ENCODE data around the gene AIG1.

Gene AIG1

DNA sequence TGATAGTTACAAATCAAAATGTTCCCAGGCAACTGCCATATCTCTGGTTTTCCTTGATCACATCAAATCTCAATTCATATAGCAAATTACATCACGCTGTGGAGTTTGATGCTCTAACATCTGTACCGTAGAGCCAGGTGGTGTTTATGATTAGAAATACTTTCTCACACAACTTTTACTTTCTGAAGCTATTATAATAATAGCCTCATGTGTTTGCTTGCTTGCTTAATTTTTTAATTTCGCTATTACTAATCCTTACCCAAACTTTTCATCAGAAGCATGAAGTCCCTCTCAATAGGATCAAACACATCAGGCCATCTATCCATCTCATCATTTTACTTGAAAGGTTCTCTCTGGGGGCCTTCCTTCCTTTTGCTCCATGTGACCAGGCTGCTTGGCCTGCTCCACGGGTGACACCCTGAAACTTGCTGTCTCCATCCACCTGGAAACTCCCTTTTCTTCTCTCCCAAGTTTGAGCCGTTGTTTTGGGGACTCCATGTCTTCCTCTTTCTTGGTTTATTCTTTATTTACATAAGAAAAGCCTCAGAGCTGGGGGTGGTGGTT lies 314.4 kb downstream of the AIG1 start:
- no peak for ATAC-seq

DNA sequence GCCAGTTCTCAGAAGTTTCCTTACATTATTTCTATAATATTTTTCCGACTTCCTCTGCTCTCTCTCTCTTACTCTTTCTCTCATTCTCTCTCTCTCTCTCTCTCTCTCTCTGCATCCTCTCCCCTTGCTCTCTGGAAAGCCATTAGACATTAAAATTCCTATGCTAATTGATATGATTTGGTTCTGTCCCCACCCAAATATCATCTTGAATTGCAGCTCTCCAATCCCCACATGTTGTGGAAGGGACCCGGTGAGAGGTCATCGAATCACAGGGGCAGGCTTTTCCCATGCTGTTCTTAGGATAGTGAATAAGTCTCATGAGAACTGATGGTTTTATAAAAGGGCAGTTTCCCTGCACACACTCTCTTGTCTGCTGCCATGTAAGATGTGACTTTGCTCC lies 315.7 kb downstream of the AIG1 start:
- ATAC-seq: no peak

GRCh38 chr6:143376861-143377260 lies 316.2 kb downstream of the AIG1 start:
- ATAC-seq: no peak

GRCh38 chr6:143385636-143386035 lies 324.9 kb downstream of the AIG1 start:
- no peak for ATAC-seq

DNA sequence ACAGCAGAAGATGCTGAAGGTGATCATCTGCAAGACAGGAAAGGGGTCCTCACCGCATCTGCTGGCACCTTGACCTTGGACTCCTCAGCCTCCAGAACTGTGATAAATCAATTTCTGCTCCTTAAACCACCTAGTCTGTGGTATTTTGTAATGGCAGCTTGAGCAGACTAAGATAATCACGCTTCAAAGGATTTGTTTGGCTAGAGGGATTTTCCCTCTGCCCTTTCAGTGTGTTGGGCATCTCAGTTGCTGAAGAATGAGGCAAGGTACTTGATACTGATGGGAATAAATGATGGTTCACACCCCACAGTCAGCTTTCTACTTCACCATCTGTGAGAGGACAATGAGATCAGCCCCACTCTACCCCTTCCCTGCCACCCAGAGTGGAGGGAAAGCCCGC lies 329.6 kb downstream of the AIG1 start:
- ATAC-seq: no peak
